ENCODE measurements around the gene SPTLC3.

- no peak for TF ChIP-seq POLR2A (IDR thresholded peaks at IDR 0.05)
- TF ChIP-seq CTCF (IDR thresholded peaks at IDR 0.05) = no peak
- no peak for TF ChIP-seq EP300 (IDR thresholded peaks at IDR 0.05)
These were observed 4.1 kb downstream of the SPTLC3 start for GRCh38 chr20:13012886-13013285.
